GM11168 (cell line): Measurements from ENCODE around the gene ZNF480.
"Not testable (repeated sequence)": the region's sequence is repeated elsewhere in the genome, so short reads cannot be mapped to it uniquely, and the experiment has no call there.

ENCODE experiments used
- in situ Hi-C: fragments of 300-500 bp; cut with MboI; formaldehyde crosslinking; loops from one replicate; pipeline ENCODE4 v1.12.0; 2022; ENCODE audit warnings: low sequenced_read_pairs; ENCODE audit not compliant: unreplicated experiment

Gene ZNF480

DNA sequence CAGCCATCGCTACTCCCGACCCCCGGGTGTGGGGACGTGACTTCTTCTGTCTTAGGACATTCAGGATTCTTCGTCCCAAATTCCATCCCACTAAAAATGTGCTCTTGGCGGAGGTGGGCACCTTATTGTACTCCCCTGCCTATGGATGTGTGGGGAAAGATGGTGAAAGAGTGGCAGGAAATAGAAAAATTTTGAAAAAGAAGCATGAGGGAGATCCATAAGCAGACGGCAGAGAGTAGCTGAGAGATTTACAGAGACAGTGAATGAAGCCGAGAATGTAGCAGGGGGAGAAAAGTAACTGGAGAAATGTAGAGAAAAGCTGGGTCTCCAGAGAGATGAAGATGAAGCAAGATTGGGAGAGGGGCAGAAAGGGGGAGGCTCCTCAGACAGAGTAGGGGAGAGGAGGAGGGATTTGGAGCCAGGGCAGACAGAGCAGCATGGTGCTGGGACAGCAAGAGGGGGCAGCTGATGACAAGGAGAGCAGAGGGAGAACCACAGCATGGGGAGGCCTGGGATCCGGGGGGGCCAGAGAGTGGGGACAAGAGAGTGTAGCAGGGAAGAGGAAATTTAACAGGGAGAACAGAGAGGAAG, 39.9 kb downstream of the ZNF480 start:
- in situ Hi-C loops: no loop called here

DNA sequence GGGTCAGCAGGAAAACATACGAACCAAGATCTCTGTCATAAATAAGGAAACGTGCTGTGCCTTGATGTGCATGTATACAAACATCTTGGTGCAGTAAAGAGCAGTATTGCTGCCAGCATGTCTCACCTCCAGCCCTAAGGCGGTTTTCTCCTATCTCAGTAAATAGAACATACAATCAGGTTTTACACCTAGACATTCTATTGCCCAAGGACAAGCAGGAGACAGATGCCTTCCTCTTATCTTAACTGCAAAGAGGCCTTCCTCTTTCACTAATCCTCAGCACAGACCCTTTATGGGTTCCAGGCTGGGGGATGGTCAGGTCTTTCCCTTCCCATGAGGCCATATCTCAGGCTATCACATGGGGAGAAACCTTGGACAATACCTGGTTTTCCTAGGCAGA, 42.1 kb downstream of the ZNF480 start:
- in situ Hi-C loops: not testable (repeated sequence)

DNA sequence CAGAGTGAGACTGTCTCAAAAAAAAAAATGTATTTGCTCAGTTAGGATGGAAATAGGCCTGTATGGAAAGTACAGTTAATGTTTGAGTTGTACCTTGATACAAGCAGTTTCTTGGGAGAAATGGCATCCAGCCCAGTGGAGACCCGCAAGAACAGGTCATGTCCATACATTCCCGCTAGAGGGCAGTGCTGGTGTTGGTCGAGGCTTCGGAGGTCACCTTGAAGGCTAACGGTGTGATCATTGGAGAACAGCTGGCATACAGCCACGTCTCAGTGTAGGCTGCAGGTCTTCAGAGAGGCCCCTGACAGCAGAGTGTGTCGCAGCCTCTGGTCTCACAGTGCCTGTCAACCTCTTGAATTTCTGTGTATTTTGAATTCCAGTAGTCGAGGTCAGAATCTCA, 46.6 kb downstream of the ZNF480 start:
- in situ Hi-C loops: no loop called here

DNA sequence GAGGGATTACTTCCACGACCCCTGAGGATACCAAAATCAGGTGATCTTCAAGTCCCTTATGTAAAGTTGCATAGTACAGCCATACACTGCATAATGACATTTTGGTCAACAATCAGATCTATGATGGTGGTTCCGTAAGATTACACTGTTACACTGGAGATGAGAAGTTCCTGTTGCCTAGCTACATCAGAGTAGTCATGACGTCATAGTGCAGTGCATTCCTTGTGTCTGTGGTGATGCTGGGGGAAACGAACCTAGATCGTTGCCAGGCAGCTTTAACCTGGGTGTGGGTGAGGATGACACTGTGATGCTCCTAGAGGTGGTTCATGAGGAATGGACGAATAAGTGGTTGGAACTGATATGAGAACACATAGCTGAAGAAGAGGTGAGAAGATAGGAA, 48.2 kb downstream of the ZNF480 start:
- in situ Hi-C loops: no loop called here

DNA sequence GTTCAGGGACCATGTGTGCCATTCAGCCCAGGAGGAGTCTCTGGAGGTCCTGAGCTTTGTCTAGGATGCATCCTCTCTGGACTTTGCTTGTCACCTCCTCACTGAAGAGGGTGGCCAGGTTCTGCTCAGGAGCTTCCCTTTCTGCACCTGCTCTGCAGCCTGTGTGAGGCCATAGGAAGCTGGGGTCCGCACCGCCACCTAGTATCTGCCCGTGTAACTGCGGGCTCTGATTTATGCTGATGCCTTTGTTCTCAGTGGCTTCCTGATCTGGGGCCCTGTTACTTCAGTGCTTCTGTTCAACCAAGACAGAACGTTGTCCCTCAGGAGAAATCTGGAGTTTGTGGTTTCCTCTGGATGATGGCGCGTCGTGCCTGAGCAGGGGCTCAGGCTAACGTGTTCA, 54.5 kb downstream of the ZNF480 start:
- in situ Hi-C loops: no loop called here

DNA sequence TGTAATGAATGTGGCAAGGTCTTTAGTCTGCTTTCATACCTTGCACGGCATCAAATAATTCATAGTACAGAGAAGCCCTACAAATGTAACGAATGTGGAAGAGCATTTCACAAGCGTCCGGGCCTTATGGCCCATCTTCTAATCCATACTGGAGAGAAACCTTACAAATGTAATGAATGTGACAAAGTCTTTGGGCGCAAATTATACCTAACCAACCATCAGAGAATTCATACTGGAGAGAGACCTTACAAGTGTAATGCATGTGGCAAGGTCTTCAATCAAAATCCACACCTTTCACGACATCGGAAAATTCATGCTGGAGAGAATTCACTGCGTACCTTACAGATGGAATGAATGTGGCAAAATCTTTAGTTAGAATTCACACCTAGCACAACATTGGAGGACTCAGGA, 69.5 kb downstream of the ZNF480 start:
- in situ Hi-C loops: no loop called here

DNA sequence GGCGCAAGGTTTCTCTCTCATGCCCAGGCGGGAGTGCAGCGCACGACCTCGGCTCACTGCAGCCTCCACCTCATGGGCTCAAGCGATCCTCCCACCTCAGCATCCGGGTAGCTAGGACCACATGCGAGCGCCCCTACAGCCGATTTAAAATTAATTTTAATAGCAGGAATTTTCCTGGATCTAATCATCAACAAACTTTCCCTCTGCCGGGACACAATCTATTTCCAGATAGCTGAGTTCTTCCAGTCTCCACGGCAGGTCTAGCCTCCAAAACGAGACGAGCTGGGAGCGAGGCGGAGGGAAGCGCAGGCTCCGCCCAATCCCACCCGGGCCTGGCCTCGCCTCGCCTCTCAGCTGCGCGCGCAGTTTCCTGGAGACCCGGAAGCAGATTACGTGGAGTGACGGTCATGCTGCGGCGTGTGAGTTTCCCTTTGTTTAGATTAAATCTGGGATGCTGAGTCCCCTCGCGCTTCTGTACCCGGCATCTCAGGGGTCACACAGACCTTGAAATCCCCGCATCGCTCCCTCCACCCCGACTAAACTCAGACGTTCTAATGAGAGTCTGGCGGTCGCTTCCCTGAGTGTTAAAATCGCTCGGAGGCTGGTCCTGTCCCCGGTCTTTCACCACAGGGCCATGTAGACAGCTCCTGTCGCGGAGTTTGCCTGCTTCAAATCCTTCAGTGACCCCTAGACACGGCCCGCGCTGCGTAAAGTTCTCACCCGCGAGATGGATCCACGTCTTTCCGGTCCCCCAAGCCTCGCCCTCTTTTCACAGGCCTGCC, 72.8 kb downstream of the ZNF480 start, which contains the start of gene ZNF880:
TSS of gene ZNF880 (plus strand) at position 365 of the 782 bp plus-strand sequence. CDS start at position 408, 43 bp downstream.
- in situ Hi-C loops: no loop called here

DNA sequence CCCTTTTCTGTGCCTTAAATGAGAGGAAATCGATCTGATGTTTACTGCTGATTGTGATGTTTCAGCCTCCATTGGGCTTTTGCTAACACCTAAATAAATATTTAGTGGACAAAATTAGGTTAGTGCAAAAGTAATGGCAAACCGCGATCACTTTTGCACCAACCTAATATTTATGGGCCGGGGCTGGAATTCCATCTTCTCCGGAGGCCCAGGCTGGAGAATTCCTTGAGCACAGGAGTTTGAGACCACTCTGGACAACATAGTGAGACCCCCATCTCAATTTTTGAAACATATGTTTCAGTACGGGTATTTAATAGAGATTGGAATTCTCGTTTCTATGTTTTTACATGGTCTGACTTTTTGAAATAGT, 73.4 kb downstream of the ZNF480 start:
- in situ Hi-C loops: no loop called here
